ENCODE measurements around the gene TP73. TPM values are rescaled to one million over a fixed set of nuclear protein-coding genes. Genes with fewer than 3 reads are reported as not detected.

The TP73 gene
- polyA plus RNA-seq, 1 donor from 2014 or later, result not detected

DNA sequence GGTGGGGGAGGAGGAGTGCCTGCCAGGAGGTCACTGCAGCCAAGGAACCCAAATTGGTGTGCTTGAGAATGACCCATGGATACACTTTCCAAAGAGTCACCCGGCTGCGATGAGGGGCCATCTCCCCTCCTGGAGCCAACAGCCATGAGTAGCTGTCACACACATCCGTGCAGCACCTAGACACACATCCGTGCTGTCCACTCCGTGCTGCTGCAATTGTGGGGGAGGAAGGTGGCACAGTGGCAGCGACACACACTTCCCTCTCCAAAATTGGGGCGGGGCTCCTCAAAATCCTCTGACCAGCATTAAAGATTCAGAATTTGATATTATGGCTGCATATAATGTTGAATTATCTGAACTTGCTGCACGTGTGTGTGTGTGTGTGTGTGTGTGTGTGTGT lies 15.8 kb downstream of the TP73 start:
- no peak overlapping the region for H3K4me3 ChIP-seq (ENCODE audit: low read length)
- no peak overlapping the region for H3K27ac ChIP-seq (ENCODE audit: low read length)
- H3F3A ChIP-seq (ENCODE audit: insufficient read depth, low read length, poor library complexity, severe bottlenecking), result no peaks in the 10 kb centered on the region
- no peaks in the 10 kb centered on the region for H3K79me2 ChIP-seq (replicated peaks; ENCODE audit: insufficient read depth, low read length)
- H3K36me3 ChIP-seq (ENCODE audit: insufficient read depth, low read length), result no peaks in the 10 kb centered on the region
- H4K20me1 ChIP-seq (ENCODE audit: insufficient read depth), result no peaks in the 10 kb centered on the region
- no peaks in the 10 kb centered on the region for H3K27me3 ChIP-seq (ENCODE audit: insufficient read depth, low read depth, low read length)
- H3K9me3 ChIP-seq (ENCODE audit: low read length), result no peaks in the 10 kb centered on the region
- no peak for TF ChIP-seq SMC3 (conservative IDR thresholded peaks at IDR 0.05; ENCODE audit: poor library complexity)
- TF ChIP-seq EP300 (conservative IDR thresholded peaks at IDR 0.05; ENCODE audit: poor library complexity, severe bottlenecking), result no peak
- no peak overlapping the region for H2AFZ ChIP-seq (ENCODE audit: low read depth, low read length)
- H3K4me2 ChIP-seq (ENCODE audit: low read length), result no peak overlapping the region
- no peak overlapping the region for H3K9ac ChIP-seq (ENCODE audit: low read length)
- H3K9me2 ChIP-seq (ENCODE audit: insufficient read depth, low read length), result no peaks in the 10 kb centered on the region

GRCh38 chr1:3668585-3669300 lies 16.4 kb downstream of the TP73 start:
- Histone ChIP-seq H3K9me3 (ENCODE audit: low read length) (no peaks in the 10 kb centered on the region), H3K79me2 (replicated peaks; ENCODE audit: insufficient read depth, low read length) (no peaks in the 10 kb centered on the region), H3K9ac (ENCODE audit: low read length) (no peak overlapping the region), H3K27ac (ENCODE audit: low read length) (no peak overlapping the region), H3K4me2 (ENCODE audit: low read length) (no peak overlapping the region), H3F3A (ENCODE audit: insufficient read depth, low read length, poor library complexity, severe bottlenecking) (no peaks in the 10 kb centered on the region), H3K9me2 (ENCODE audit: insufficient read depth, low read length) (no peaks in the 10 kb centered on the region), H3K36me3 (ENCODE audit: insufficient read depth, low read length) (no peaks in the 10 kb centered on the region), H3K27me3 (ENCODE audit: insufficient read depth, low read depth, low read length) (no peaks in the 10 kb centered on the region), H3K4me3 (ENCODE audit: low read length) (no peak overlapping the region), H4K20me1 (ENCODE audit: insufficient read depth) (no peaks in the 10 kb centered on the region), H2AFZ (ENCODE audit: low read depth, low read length) (no peak overlapping the region)
- TF ChIP-seq EP300 (conservative IDR thresholded peaks at IDR 0.05; ENCODE audit: poor library complexity, severe bottlenecking) (no peak), TAF1 (IDR thresholded peaks at IDR 0.05; ENCODE audit: low read depth) (no peak), POLR2AphosphoS5 (IDR thresholded peaks at IDR 0.05) (no peak), EZH2 (IDR thresholded peaks at IDR 0.05; ENCODE audit: borderline replicate concordance, insufficient read depth, low read length, poor library complexity, severe bottlenecking) (no peak), SMC3 (conservative IDR thresholded peaks at IDR 0.05; ENCODE audit: poor library complexity) (no peak), REST (IDR thresholded peaks at IDR 0.05; ENCODE audit: borderline replicate concordance) (no peak), MXI1 (conservative IDR thresholded peaks at IDR 0.05; ENCODE audit: poor library complexity, severe bottlenecking) (no peak), RAD21 (conservative IDR thresholded peaks at IDR 0.05) (no peak), CTCF (IDR thresholded peaks at IDR 0.05; ENCODE audit: poor library complexity, severe bottlenecking) (no peak)

All from neural cell (in vitro differentiated cells).